ENCODE data around the gene AOAH.
"Not testable (repeated sequence)": the region's sequence is repeated elsewhere in the genome, so short reads cannot be mapped to it uniquely, and the experiment has no call there.

The AOAH gene

GRCh38 chr7:36468370-36469101 is 255.8 kb downstream of the AOAH start:
- DNase-seq (ENCODE audit: low read depth in 2 of 2), result no peak

- DNase-seq (ENCODE audit: low read depth in 2 of 2), result not testable (repeated sequence)
Observed at GRCh38 chr7:36466001-36466400, 258.3 kb downstream of the AOAH start.

- DNase-seq (ENCODE audit: low read depth in 2 of 2), result no peak
Observed at GRCh38 chr7:36464271-36464670, 260.0 kb downstream of the AOAH start.
